ENCODE results near the gene BTBD18.

DNA sequence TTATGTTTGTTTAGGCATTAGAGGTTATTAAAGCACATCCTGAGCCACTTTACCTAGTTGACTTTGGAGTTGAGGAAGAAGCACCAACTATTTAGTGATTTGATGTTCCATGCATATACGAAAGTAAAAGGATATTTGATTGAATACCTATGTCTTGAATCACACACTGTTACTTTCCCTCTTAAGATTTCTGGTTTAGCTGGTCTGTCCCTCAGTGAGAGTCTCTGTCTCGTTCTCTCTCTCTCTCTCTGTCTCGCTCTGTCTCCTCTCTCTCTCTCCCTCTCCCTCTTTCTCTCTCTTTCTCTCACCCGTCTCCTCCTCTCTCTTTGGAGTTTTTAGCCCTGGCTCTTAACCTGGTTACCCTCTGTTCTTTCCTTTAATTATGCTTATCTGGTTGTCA, 20.9 kb upstream of the BTBD18 start:
- TF ChIP-seq, protein P1, sequence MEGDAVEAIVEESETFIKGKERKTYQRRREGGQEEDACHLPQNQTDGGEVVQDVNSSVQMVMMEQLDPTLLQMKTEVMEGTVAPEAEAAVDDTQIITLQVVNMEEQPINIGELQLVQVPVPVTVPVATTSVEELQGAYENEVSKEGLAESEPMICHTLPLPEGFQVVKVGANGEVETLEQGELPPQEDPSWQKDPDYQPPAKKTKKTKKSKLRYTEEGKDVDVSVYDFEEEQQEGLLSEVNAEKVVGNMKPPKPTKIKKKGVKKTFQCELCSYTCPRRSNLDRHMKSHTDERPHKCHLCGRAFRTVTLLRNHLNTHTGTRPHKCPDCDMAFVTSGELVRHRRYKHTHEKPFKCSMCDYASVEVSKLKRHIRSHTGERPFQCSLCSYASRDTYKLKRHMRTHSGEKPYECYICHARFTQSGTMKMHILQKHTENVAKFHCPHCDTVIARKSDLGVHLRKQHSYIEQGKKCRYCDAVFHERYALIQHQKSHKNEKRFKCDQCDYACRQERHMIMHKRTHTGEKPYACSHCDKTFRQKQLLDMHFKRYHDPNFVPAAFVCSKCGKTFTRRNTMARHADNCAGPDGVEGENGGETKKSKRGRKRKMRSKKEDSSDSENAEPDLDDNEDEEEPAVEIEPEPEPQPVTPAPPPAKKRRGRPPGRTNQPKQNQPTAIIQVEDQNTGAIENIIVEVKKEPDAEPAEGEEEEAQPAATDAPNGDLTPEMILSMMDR (IDR thresholded peaks at IDR 0.05), result no peak
- no peak for TF ChIP-seq ZFX (IDR thresholded peaks at IDR 0.05; ENCODE audit: borderline replicate concordance)

All from 22Rv1 (cell line).